Measurements from ENCODE around the gene CAMK1. TPM values are rescaled to one million over a fixed set of nuclear protein-coding genes. Genes with fewer than 3 reads are reported as not detected.

The CAMK1 gene
- total and polyA plus RNA-seq, 12 donors = 6.2 to 27.1 (median 9.4) TPM

DNA sequence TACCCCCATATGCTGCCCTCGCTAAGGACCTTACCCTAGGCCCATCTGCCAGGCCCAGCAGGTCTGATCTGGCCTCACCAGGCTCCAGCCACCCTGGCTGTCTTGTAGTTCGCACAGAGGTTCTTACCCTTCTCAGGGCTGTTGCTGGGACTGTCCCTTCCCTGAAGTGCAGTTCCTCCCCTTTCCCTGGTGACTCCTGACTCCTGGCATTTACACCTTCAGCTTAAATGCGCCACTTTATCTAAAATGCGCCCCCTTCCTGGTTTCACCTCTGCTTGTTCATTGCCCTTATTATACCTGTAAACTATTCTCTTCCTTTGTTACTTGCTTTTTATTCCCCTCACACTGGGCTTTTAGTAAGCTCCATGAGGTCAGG lies 39.5 kb upstream of the CAMK1 start:
- intact Hi-C loops (cut with DNase I) = no loop called here
- no peak for DNase-seq

DNA sequence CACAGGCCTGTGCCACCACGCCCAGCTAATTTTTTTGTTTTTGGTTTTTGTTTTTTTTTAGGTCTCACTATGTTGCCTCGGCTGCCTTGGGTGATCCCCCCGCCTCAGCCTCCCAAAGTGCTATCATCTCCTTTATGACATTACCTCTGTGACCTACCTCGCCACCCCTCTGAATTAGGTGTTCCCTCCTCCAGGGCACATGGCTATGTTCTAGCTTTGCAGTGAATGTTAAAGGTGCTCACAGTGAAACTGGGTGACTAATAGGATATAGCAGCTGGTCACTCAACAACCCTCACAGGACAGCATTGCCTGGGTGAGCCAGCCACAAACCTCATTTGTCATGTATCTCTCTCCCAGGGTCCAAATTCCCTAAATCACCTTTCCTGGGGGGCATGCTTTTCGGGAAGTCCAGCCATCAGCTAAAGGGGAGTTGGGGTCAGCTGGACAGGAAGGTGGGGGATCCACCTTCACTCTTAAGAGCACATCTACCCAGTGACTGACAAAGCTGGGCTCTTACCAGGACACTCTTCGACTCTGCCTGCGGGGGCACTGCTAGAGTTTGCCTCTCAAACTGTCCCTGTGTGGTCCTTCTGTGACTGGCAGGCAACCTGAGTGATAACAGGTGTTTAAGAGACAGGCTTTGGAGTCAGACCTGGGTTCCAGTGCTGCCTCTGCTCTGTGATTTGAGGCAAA lies 38.7 kb upstream of the CAMK1 start:
- Histone ChIP-seq H3K4me3 (no peak overlapping the region), H3K27me3 (no peaks in the 10 kb centered on the region), H3K36me3 (peaks cover 0 to 71% (median 30%) of the 10 kb centered on the region in 9 donors), H3K9me3 (no peaks in the 10 kb centered on the region), H3K4me1 (peaks cover 6 to 24% (median 18%) of the 10 kb centered on the region in 9 donors), H3K27ac (peak overlapping the region in 8 of 10 donors; percentile 92 to 99 (median 96))
- DNase-seq = no peak
- peak in 2 of 8 donors; percentile 15 to 25 for ATAC-seq
- WGBS, 2 donors = 63 to 80% methylated on average over 7 of the region's 7 CpGs
- intact Hi-C loops (cut with DNase I) = no loop called here
- peak in 1 of 9 donors; percentile 13 for TF ChIP-seq CTCF (IDR thresholded peaks at IDR 0.05)

More for the DNA sequence above, 39.5 kb upstream of the CAMK1 start:
- Histone ChIP-seq H3K4me3 (peak overlapping the region in 9 of 10 donors; percentile 64 to 92 (median 78)), H3K27ac (peak overlapping the region in 9 of 10 donors; percentile 92 to 99 (median 96)), H3K36me3 (peaks cover 0 to 71% (median 23%) of the 10 kb centered on the region in 9 donors), H3K27me3 (no peaks in the 10 kb centered on the region), H3K4me1 (peaks cover 4 to 21% (median 18%) of the 10 kb centered on the region in 9 donors), H3K9me3 (no peaks in the 10 kb centered on the region)
- peak in 1 of 8 donors; percentile 4 for ATAC-seq
- TF ChIP-seq CTCF (IDR thresholded peaks at IDR 0.05) = no peak
- WGBS, 2 donors = 87 to 96% methylated on average over 4 of the region's 4 CpGs

- H3K36me3 ChIP-seq = peaks cover 0 to 71% (median 32%) of the 10 kb centered on the region in 9 donors
- no peaks in the 10 kb centered on the region for H3K9me3 ChIP-seq
- intact Hi-C loops (cut with DNase I) = no loop called here
- H3K27me3 ChIP-seq = no peaks in the 10 kb centered on the region
- no peak for TF ChIP-seq CTCF (IDR thresholded peaks at IDR 0.05)
- H3K4me1 ChIP-seq = peaks cover 7 to 28% (median 18%) of the 10 kb centered on the region in 9 donors
- 94 to 97% methylated on average over 2 of the region's 2 CpGs for WGBS, 2 donors
- peak overlapping the region in 2 of 10 donors; percentile 96 to 98 for H3K27ac ChIP-seq
- DNase-seq (no peak), ATAC-seq (no peak)
- H3K4me3 ChIP-seq = no peak overlapping the region
These were observed 38.2 kb upstream of the CAMK1 start for GRCh38 chr3:9807981-9808344.

DNA sequence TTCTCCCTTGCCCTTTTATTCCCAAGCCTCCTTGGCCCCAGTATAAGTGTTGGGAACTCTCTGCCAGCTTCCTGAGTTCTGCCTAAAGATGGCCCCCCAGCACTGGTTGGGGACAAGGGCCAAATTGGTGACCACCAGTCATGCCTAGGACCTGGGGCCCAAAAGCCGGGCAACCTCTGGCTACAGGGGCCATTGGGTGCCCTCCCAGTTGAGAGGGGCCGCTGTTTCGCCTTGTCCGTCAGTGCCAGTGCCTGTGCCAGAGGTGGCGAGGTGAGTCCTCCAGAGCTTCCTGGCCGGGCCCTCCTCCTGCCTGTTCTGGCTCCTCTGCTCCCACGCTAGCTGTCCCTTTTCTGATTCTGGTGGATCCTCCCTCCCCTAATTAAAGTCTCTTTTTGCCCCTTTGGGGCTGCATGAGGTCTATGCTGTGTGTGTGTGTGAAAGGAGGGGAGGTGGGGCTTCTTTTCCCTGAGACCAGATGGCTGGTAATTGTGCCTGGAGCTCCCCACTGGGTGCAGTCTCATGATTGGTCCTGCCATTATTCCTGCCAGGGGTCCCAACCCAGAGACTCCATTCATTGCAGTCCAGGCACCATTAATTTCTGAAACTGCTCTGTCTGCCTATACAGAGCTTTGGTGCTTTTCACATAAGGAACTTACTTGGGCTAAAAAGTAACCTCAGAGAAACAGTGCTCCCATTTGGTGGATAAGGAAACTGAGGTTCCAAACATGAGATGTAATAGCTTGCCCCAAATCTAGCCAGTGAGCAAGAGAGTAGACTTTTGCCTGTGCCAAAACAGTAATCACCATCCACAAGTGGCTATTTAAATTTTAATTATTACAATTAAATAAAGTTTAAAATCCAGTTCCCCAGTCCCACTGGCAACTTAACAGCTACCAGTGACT lies 37.2 kb upstream of the CAMK1 start:
- DNase-seq (no peak), ATAC-seq (no peak)
- no peaks in the 10 kb centered on the region for H3K27me3 ChIP-seq
- TF ChIP-seq CTCF (IDR thresholded peaks at IDR 0.05) = no peak
- no peak overlapping the region for H3K27ac ChIP-seq
- peaks cover 0 to 71% (median 37%) of the 10 kb centered on the region in 9 donors for H3K36me3 ChIP-seq
- intact Hi-C loops (cut with DNase I) = no loop called here
- peaks cover 7 to 31% (median 18%) of the 10 kb centered on the region in 9 donors for H3K4me1 ChIP-seq
- no peaks in the 10 kb centered on the region for H3K9me3 ChIP-seq
- 90 to 91% methylated on average over 7 of the region's 7 CpGs for WGBS, 2 donors
- H3K4me3 ChIP-seq = no peak overlapping the region
